Activated CD4-positive, alpha-beta T cell treated with anti-CD3 and anti-CD28 coated beads for 48 hours (primary cell): Measurements from ENCODE around the gene SLC23A1.
"Not testable (repeated sequence)": the region's sequence is repeated elsewhere in the genome, so short reads cannot be mapped to it uniquely, and the experiment has no call there.

ENCODE experiments used
- DNase-seq: peaks from one replicate; pipeline ENCODE4 v3.0.0-alpha.2; 2020

Gene SLC23A1

GRCh38 chr5:139383275-139383992, at the start of gene SLC23A1:
SLC23A1 (minus strand) TSS chr5:139383297; CDS start chr5:139383253, 44 bp downstream.
- DNase-seq: no peak

GRCh38 chr5:139431706-139432105, 48.6 kb upstream of the SLC23A1 start:
- no peak for DNase-seq

- DNase-seq: no peak
Measured at GRCh38 chr5:139430015-139430414, 46.9 kb upstream of the SLC23A1 start.

- no peak for DNase-seq
Measured at GRCh38 chr5:139426203-139426885, 43.2 kb upstream of the SLC23A1 start.

- DNase-seq: no peak
Measured at GRCh38 chr5:139425497-139425896, 42.4 kb upstream of the SLC23A1 start.

GRCh38 chr5:139422307-139422893, 39.3 kb upstream of the SLC23A1 start:
- DNase-seq: peak; percentile 59

GRCh38 chr5:139419226-139420192, 36.4 kb upstream of the SLC23A1 start:
- no peak for DNase-seq

- DNase-seq: no peak
Measured at GRCh38 chr5:139418793-139419192, 35.7 kb upstream of the SLC23A1 start.

- no peak for DNase-seq
Measured at GRCh38 chr5:139417214-139417613, 34.1 kb upstream of the SLC23A1 start.

- DNase-seq: no peak
Measured at GRCh38 chr5:139416651-139417050, 33.6 kb upstream of the SLC23A1 start.

- DNase-seq: no peak
Measured at GRCh38 chr5:139415869-139416268, 32.8 kb upstream of the SLC23A1 start.

GRCh38 chr5:139415221-139415861, 32.2 kb upstream of the SLC23A1 start:
- peak; percentile 66 for DNase-seq

GRCh38 chr5:139414581-139415130, 31.6 kb upstream of the SLC23A1 start:
- no peak for DNase-seq

GRCh38 chr5:139413963-139414362, 30.9 kb upstream of the SLC23A1 start:
- DNase-seq: peak; percentile 52

- no peak for DNase-seq
Measured at GRCh38 chr5:139413153-139413552, 30.1 kb upstream of the SLC23A1 start.

- no peak for DNase-seq
Measured at GRCh38 chr5:139410993-139411828, 28.1 kb upstream of the SLC23A1 start.

GRCh38 chr5:139410121-139410992, 27.3 kb upstream of the SLC23A1 start:
- DNase-seq: no peak

- not testable (repeated sequence) for DNase-seq
Measured at GRCh38 chr5:139409116-139409515, 26.0 kb upstream of the SLC23A1 start.

GRCh38 chr5:139408191-139408590, 25.1 kb upstream of the SLC23A1 start:
- DNase-seq: no peak

GRCh38 chr5:139407517-139407916, 24.4 kb upstream of the SLC23A1 start:
- no peak for DNase-seq
